K562 (cell line): ENCODE data around the gene VEGFC. TPM values are rescaled to one million over a fixed set of nuclear protein-coding genes. Genes with fewer than 3 reads are reported as not detected.

Source experiments
- ATAC-seq: fragments of 200-7000 bp; cut with Tn5 transposase; 3 replicates; pipeline ENCODE4 v1.9.1; 2020; ENCODE audit warnings: moderate library complexity
- BruUV-seq: library from RNA; stranded (reverse); fragments of 400-500 nt; replicated peaks from 2 replicates; lab custom pipeline; 2021; lab: Mats Ljungman, UMichigan
- CTCF ChIA-PET: fragments of 300-600 bp; formaldehyde crosslinking; extraction: SDS; loops from one replicate; lab custom pipeline; 2021; ENCODE audit warnings: low intra/inter-chr PET ratio; lab: Yijun Ruan, JAX
- POLR2A ChIA-PET: fragments of 300-600, 350-650 bp; sonication (Branson Sonifier 250); formaldehyde crosslinking; extraction: SDS; loops from one replicate; lab custom pipeline; 2021; ENCODE audit warnings: antibody characterized with exemption, inconsistent platforms; lab: Yijun Ruan, JAX
- DNase-seq, 4 experiments: peaks; one replicate each; pipeline versions ENCODE4 v3.0.0 to v3.0.0-alpha.2; 2011 to 2018; ENCODE audit warnings: low spot score in 3 of 4, mixed read lengths in 3 of 4; ENCODE audit errors: extremely low read depth in 1 of 4
- FAIRE-seq: peaks from 2 replicates; lab custom pipeline; 2011; peaks lifted over from hg19 to GRCh38; lab: Jason Lieb, UNC
- H2AFZ ChIP-seq: 2 replicates; pipeline ENCODE4 v1.6.0; 2011; ENCODE audit warnings: low read depth, low read length, control low read depth, inconsistent platforms
- H3K27ac ChIP-seq: fragments of 200-600 bp; 3 replicates; pipeline ENCODE4 v1.8.0; 2011; ENCODE audit warnings: low read depth, mild to moderate bottlenecking, control low read depth, inconsistent platforms, low read length, moderate library complexity, mixed read lengths; ENCODE audit errors: extremely low read depth
- H3K27me3 ChIP-seq, 2 experiments: fragments of 300-600 bp in 1 of 2; 2 replicates in 1 of 2; 3 replicates in 1 of 2; pipeline versions ENCODE4 v1.6.0 to v1.8.0; 2011; ENCODE audit warnings: inconsistent platforms in 2 of 2, low read length in 2 of 2, mild to moderate bottlenecking in 1 of 2, mixed read lengths in 1 of 2, moderate library complexity in 1 of 2; ENCODE audit not compliant: control insufficient read depth in 2 of 2, insufficient read depth in 2 of 2
- H3K36me3 ChIP-seq: fragments of 300-600 bp; 3 replicates; pipeline ENCODE4 v1.8.0; 2011; ENCODE audit warnings: mild to moderate bottlenecking, low read length, inconsistent platforms; ENCODE audit not compliant: control insufficient read depth, insufficient read depth
- H3K4me1 ChIP-seq, 2 experiments: fragments of 200-600 bp in 1 of 2; replicated peaks in 1 of 2; 2 replicates in 1 of 2; 3 replicates in 1 of 2; pipeline versions ENCODE4 v1.5.1 to v1.8.0; 2011; ENCODE audit warnings: inconsistent platforms in 2 of 2, low read length in 2 of 2, mild to moderate bottlenecking in 1 of 2, mixed read lengths in 1 of 2, moderate library complexity in 1 of 2; ENCODE audit not compliant: control insufficient read depth in 2 of 2, insufficient read depth in 2 of 2
- H3K4me2 ChIP-seq: 2 replicates; pipeline ENCODE4 v1.6.1; 2011; ENCODE audit warnings: low read length, control low read depth, inconsistent platforms, mixed read lengths; ENCODE audit not compliant: insufficient read depth
- H3K4me3 ChIP-seq: fragments of 200-600 bp; sonication (generic), shearing (Covaris generic); 2 replicates; pipeline ENCODE4 v1.5.1; 2016; ENCODE audit warnings: control low read depth, inconsistent platforms
- H3K79me2 ChIP-seq: fragments of 200-600 bp; 3 replicates; pipeline ENCODE4 v1.8.0; 2011; ENCODE audit warnings: low read length, inconsistent platforms; ENCODE audit not compliant: control insufficient read depth, insufficient read depth
- H3K9ac ChIP-seq, 2 experiments: 2 replicates each; pipeline versions ENCODE4 v1.6.0 to v1.6.1; 2011; ENCODE audit warnings: low read depth in 2 of 2, low read length in 2 of 2, control low read depth in 1 of 2, inconsistent platforms in 1 of 2, mild to moderate bottlenecking in 1 of 2, mixed read lengths in 1 of 2; ENCODE audit not compliant: insufficient read depth in 1 of 2
- H3K9me1 ChIP-seq: one replicate; pipeline ENCODE4 v1.6.0; 2011; ENCODE audit warnings: inconsistent platforms, mild to moderate bottlenecking, low read length, moderate library complexity; ENCODE audit not compliant: control insufficient read depth, insufficient read depth
- H3K9me3 ChIP-seq: replicated peaks from 2 replicates; pipeline ENCODE4 v1.5.1; 2011; ENCODE audit warnings: low read depth, low read length, inconsistent platforms; ENCODE audit not compliant: control insufficient read depth, insufficient read depth
- H4K20me1 ChIP-seq: replicated peaks from 2 replicates; pipeline ENCODE4 v1.6.1; 2011; ENCODE audit warnings: low read length, inconsistent platforms, mixed read lengths; ENCODE audit not compliant: control insufficient read depth, insufficient read depth
- CHD4 ChIP-seq: fragments of 200-600 bp; sonication (generic); IDR thresholded peaks from 3 replicates; pipeline ENCODE4 v1.6.1; 2012; ENCODE audit warnings: low read depth, mild to moderate bottlenecking, mixed read lengths, low read length, inconsistent platforms; ENCODE audit not compliant: insufficient read depth, insufficient replicate concordance, poor library complexity, severe bottlenecking
- E2F1 ChIP-seq: sonication (generic); formaldehyde crosslinking; IDR thresholded peaks from 2 replicates; pipeline ENCODE4 v1.8.1; 2023; ENCODE audit warnings: mild to moderate bottlenecking, missing genetic modification reagents, moderate library complexity
- NFATC3 ChIP-seq: fragments of 450-650 bp; IDR thresholded peaks from 2 replicates; pipeline ENCODE4 v1.6.1; 2017; ENCODE audit warnings: mild to moderate bottlenecking
- NR4A1 ChIP-seq, 2 experiments: fragments of 250-450 bp in 1 of 2; fragments of 450-650 bp in 1 of 2; sonication (Bioruptor Pico) in 1 of 2; IDR thresholded peaks; 2 replicates each; pipeline versions ENCODE4 v1.4.0 to v1.6.1; 2016 to 2020; ENCODE audit warnings: mild to moderate bottlenecking in 2 of 2, missing compliant biosample characterization in 1 of 2, missing genetic modification characterization in 1 of 2, moderate library complexity in 1 of 2
- SMARCA4 ChIP-seq: fragments of 450-650 bp; IDR thresholded peaks from 2 replicates; pipeline ENCODE4 v1.6.1; 2016
- SMARCB1 ChIP-seq: IDR thresholded peaks from 2 replicates; pipeline ENCODE4 v1.6.1; 2011; ENCODE audit warnings: improper control_type of control experiment, low read depth; ENCODE audit not compliant: insufficient read length
- TCF7L2 ChIP-seq: fragments of 150-350 bp; IDR thresholded peaks from 2 replicates; pipeline ENCODE4 v1.6.1; 2016; ENCODE audit warnings: low read depth, mild to moderate bottlenecking, low read length, moderate library complexity
- ZNF277 ChIP-seq: fragments of 250-450 bp; sonication (Bioruptor Pico); IDR thresholded peaks from 2 replicates; pipeline ENCODE4 v1.8.0; 2022; ENCODE audit warnings: inconsistent platforms, mild to moderate bottlenecking, moderate library complexity, borderline replicate concordance
- WGBS: fragments of 100-300 bp; shearing (Covaris generic); methylation state at CpG from one replicate; pipeline ENCODE4 v1.1.6; 2016; ENCODE audit warnings: low coverage, mixed read lengths; ENCODE audit not compliant: insufficient coverage; ENCODE audit errors: missing lambda C conversion rate; 5-methylcytosine and 5-hydroxymethylcytosine counted together
- in situ Hi-C: fragments of 300-500 bp; cut with MboI; formaldehyde crosslinking; loops from 4 replicates; pipeline ENCODE4 v1.15.0; 2018; ENCODE audit warnings: inconsistent platforms, mixed read lengths
- intact Hi-C: fragments of 100-400 bp; cut with micrococcal nuclease; formaldehyde crosslinking; loops from 2 replicates; pipeline ENCODE4 v1.14.2; 2022
- polyA plus RNA-seq, 8 experiments: library from polyadenylated mRNA; depleted of rRNA in 4 of 8; stranded (reverse) in 5 of 8; unstranded in 3 of 8; fragments of >200 nt; fragmentation: Nextera tagmentation in 2 of 8; fragmentation: Illumina TruSeq in 1 of 8; extraction: Ambion mirVana in 2 of 8; extraction: Trizol in 1 of 8; gene quantifications; 2 replicates each; pipeline versions ENCODE4 v1.2.1 to v1.2.3, GENCODE V29; 2011 to 2014; ENCODE audit warnings: inconsistent platforms in 1 of 8, missing spikeins in 1 of 8
- total RNA-seq, 7 experiments: library from RNA; depleted of rRNA in 6 of 7; stranded (reverse); fragments of >200 nt in 6 of 7; fragmentation: Illumina TruSeq in 2 of 7; extraction: Trizol in 2 of 7; gene quantifications; 2 replicates each; pipeline versions ENCODE4 v1.2.1 to v1.2.3, GENCODE V29; 2011 to 2021; ENCODE audit warnings: low replicate concordance in 1 of 7
- TF ChIP-seq, protein P1 (sequence below), 2 experiments: fragments of 450-650 bp; formaldehyde crosslinking in 1 of 2; IDR thresholded peaks; 2 replicates each; pipeline versions ENCODE4 v1.4.0 to v1.6.1; 2014 to 2020; ENCODE audit warnings: mild to moderate bottlenecking in 2 of 2, borderline replicate concordance in 1 of 2, low read depth in 1 of 2

Gene VEGFC
- total and polyA plus RNA-seq, 9 of the 15 experiments (the other 6 are each of a cell fraction or from before 2014, with no cell fraction given) = not detected

GRCh38 chr4:176636292-176636691, 156.4 kb downstream of the VEGFC start:
- no peak for FAIRE-seq
- H3K9ac ChIP-seq = no peak overlapping the region
- CTCF ChIA-PET = no interaction called here
- H3K9me3 ChIP-seq = no peaks in the 10 kb centered on the region
- H2AFZ ChIP-seq = no peak overlapping the region
- no peaks in the 10 kb centered on the region for H3K9me1 ChIP-seq
- no peak overlapping the region for H3K27ac ChIP-seq
- no peaks in the 10 kb centered on the region for H3K27me3 ChIP-seq
- H3K4me1 ChIP-seq = no peaks in the 10 kb centered on the region
- no peak overlapping the region for H3K4me2 ChIP-seq
- POLR2A ChIA-PET = interaction anchor here (0.6 kb wide), 1 partner anchor 1172 kb away, joined by 3 read pairs; no protein-coding TSS in a partner anchor
- no peaks in the 10 kb centered on the region for H4K20me1 ChIP-seq
- no peaks in the 10 kb centered on the region for H3K36me3 ChIP-seq
- no peak overlapping the region for H3K4me3 ChIP-seq
- no peak for DNase-seq
- WGBS = 0% methylated on average over 1 of the region's 1 CpG
- H3K79me2 ChIP-seq = no peaks in the 10 kb centered on the region
- BruUV-seq = no TSS peak
- ATAC-seq = no peak
- intact Hi-C loops (no loop called here), in situ Hi-C loops (no loop called here)
- TF ChIP-seq, protein P1, sequence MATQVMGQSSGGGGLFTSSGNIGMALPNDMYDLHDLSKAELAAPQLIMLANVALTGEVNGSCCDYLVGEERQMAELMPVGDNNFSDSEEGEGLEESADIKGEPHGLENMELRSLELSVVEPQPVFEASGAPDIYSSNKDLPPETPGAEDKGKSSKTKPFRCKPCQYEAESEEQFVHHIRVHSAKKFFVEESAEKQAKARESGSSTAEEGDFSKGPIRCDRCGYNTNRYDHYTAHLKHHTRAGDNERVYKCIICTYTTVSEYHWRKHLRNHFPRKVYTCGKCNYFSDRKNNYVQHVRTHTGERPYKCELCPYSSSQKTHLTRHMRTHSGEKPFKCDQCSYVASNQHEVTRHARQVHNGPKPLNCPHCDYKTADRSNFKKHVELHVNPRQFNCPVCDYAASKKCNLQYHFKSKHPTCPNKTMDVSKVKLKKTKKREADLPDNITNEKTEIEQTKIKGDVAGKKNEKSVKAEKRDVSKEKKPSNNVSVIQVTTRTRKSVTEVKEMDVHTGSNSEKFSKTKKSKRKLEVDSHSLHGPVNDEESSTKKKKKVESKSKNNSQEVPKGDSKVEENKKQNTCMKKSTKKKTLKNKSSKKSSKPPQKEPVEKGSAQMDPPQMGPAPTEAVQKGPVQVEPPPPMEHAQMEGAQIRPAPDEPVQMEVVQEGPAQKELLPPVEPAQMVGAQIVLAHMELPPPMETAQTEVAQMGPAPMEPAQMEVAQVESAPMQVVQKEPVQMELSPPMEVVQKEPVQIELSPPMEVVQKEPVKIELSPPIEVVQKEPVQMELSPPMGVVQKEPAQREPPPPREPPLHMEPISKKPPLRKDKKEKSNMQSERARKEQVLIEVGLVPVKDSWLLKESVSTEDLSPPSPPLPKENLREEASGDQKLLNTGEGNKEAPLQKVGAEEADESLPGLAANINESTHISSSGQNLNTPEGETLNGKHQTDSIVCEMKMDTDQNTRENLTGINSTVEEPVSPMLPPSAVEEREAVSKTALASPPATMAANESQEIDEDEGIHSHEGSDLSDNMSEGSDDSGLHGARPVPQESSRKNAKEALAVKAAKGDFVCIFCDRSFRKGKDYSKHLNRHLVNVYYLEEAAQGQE (IDR thresholded peaks at IDR 0.05; ENCODE audit: borderline replicate concordance) = no peak
- TF ChIP-seq, protein P1 (CRISPR knock-in tag; IDR thresholded peaks at IDR 0.05; ENCODE audit: low read depth) = no peak
- TF ChIP-seq NR4A1 (CRISPR knock-in tag; IDR thresholded peaks at IDR 0.05) (no peak), NR4A1 (tag; IDR thresholded peaks at IDR 0.05) (no peak), CHD4 (no peak), NFATC3 (no peak), TCF7L2 (no peak), SMARCA4 (no peak), ZNF277 (CRISPR knock-in tag) (no peak), SMARCB1 (no peak), E2F1 (no peak)
